ENCODE data around the gene FAM110A. TPM values are rescaled to one million over a fixed set of nuclear protein-coding genes. Genes with fewer than 3 reads are reported as not detected.
"Not testable (repeated sequence)": the region's sequence is repeated elsewhere in the genome, so short reads cannot be mapped to it uniquely, and the experiment has no call there.

Gene FAM110A
- total and polyA plus RNA-seq, 4 donors = 8.6 to 17.9 (median 12.7) TPM

- Histone ChIP-seq H3K9ac (ENCODE audit: insufficient read depth in 1 of 2, low read length in 2 of 2) (no peak overlapping the region), H3K27me3 (ENCODE audit: control insufficient read depth in 3 of 3, insufficient read depth in 3 of 3, low read length in 2 of 3) (no peaks in the 10 kb centered on the region), H3K36me3 (ENCODE audit: control insufficient read depth in 4 of 4, insufficient read depth in 4 of 4, low read length in 4 of 4) (no peaks in the 10 kb centered on the region), H3K9me3 (ENCODE audit: control insufficient read depth in 4 of 4, insufficient read depth in 3 of 4, low read length in 3 of 4) (peaks cover 0 to 13% (median 2%) of the 10 kb centered on the region in 4 donors), H3K27ac (ENCODE audit: low read depth in 1 of 2, low read length in 1 of 2) (no peak overlapping the region), H3K4me3 (no peak overlapping the region), H3K4me1 (ENCODE audit: control insufficient read depth in 5 of 5, insufficient read depth in 5 of 5, low read length in 5 of 5) (no peaks in the 10 kb centered on the region)
- no peak for TF ChIP-seq CTCF (IDR thresholded peaks at IDR 0.05; ENCODE audit: control extremely low read depth, extremely low read depth)
- WGBS, 2 donors = 95 to 97% methylated on average over 18 of the region's 18 CpGs
- DNase-seq (no peak), ATAC-seq (ENCODE audit: insufficient read depth, low FRiP score) (no peak)
Observed at GRCh38 chr20:792248-792647, 41.3 kb upstream of the FAM110A start.

GRCh38 chr20:796921-797320 lies 36.6 kb upstream of the FAM110A start:
- H3K36me3 ChIP-seq (ENCODE audit: control insufficient read depth in 4 of 4, insufficient read depth in 4 of 4, low read length in 4 of 4) = no peaks in the 10 kb centered on the region
- H3K4me1 ChIP-seq (ENCODE audit: control insufficient read depth in 5 of 5, insufficient read depth in 5 of 5, low read length in 5 of 5) = no peaks in the 10 kb centered on the region
- WGBS, 2 donors = 92% methylated on average over 3 of the region's 3 CpGs
- no peak overlapping the region for H3K9ac ChIP-seq (ENCODE audit: insufficient read depth in 1 of 2, low read length in 2 of 2)
- H3K4me3 ChIP-seq = no peak overlapping the region
- H3K27me3 ChIP-seq (ENCODE audit: control insufficient read depth in 3 of 3, insufficient read depth in 3 of 3, low read length in 2 of 3) = no peaks in the 10 kb centered on the region
- H3K9me3 ChIP-seq (ENCODE audit: control insufficient read depth in 4 of 4, insufficient read depth in 3 of 4, low read length in 3 of 4) = peaks cover 0 to 8% (median 2%) of the 10 kb centered on the region in 4 donors
- DNase-seq = no peak
- TF ChIP-seq CTCF (IDR thresholded peaks at IDR 0.05; ENCODE audit: control extremely low read depth, extremely low read depth) = no peak
- no peak overlapping the region for H3K27ac ChIP-seq (ENCODE audit: low read depth in 1 of 2, low read length in 1 of 2)
- no peak for ATAC-seq (ENCODE audit: insufficient read depth, low FRiP score)

GRCh38 chr20:798746-799145 lies 34.8 kb upstream of the FAM110A start:
- DNase-seq; H3K36me3 ChIP-seq (ENCODE audit: control insufficient read depth in 4 of 4, insufficient read depth in 4 of 4, low read length in 4 of 4); H3K9ac ChIP-seq (ENCODE audit: insufficient read depth in 1 of 2, low read length in 2 of 2); ATAC-seq (ENCODE audit: insufficient read depth, low FRiP score); H3K9me3 ChIP-seq (ENCODE audit: control insufficient read depth in 4 of 4, insufficient read depth in 3 of 4, low read length in 3 of 4); H3K4me1 ChIP-seq (ENCODE audit: control insufficient read depth in 5 of 5, insufficient read depth in 5 of 5, low read length in 5 of 5); H3K27ac ChIP-seq (ENCODE audit: low read depth in 1 of 2, low read length in 1 of 2); H3K27me3 ChIP-seq (ENCODE audit: control insufficient read depth in 3 of 3, insufficient read depth in 3 of 3, low read length in 2 of 3); H3K4me3 ChIP-seq: not testable (repeated sequence)
- WGBS, 2 donors = 67 to 75% methylated on average over 5 of the region's 5 CpGs

GRCh38 chr20:800026-800425 lies 33.5 kb upstream of the FAM110A start:
- not testable (repeated sequence) for H3K27me3 ChIP-seq (ENCODE audit: control insufficient read depth in 3 of 3, insufficient read depth in 3 of 3, low read length in 2 of 3); ATAC-seq (ENCODE audit: insufficient read depth, low FRiP score); H3K36me3 ChIP-seq (ENCODE audit: control insufficient read depth in 4 of 4, insufficient read depth in 4 of 4, low read length in 4 of 4); H3K4me3 ChIP-seq; H3K27ac ChIP-seq (ENCODE audit: low read depth in 1 of 2, low read length in 1 of 2); H3K4me1 ChIP-seq (ENCODE audit: control insufficient read depth in 5 of 5, insufficient read depth in 5 of 5, low read length in 5 of 5); H3K9ac ChIP-seq (ENCODE audit: insufficient read depth in 1 of 2, low read length in 2 of 2); DNase-seq; H3K9me3 ChIP-seq (ENCODE audit: control insufficient read depth in 4 of 4, insufficient read depth in 3 of 4, low read length in 3 of 4)
- 90 to 94% methylated on average over 7 of the region's 7 CpGs for WGBS, 2 donors

GRCh38 chr20:801678-802077 lies 31.8 kb upstream of the FAM110A start:
- TF ChIP-seq CTCF (IDR thresholded peaks at IDR 0.05; ENCODE audit: control extremely low read depth, extremely low read depth) = no peak
- H3K4me3 ChIP-seq = no peak overlapping the region
- no peak for ATAC-seq (ENCODE audit: insufficient read depth, low FRiP score)
- H3K27ac ChIP-seq (ENCODE audit: low read depth in 1 of 2, low read length in 1 of 2) = no peak overlapping the region
- H3K9me3 ChIP-seq (ENCODE audit: control insufficient read depth in 4 of 4, insufficient read depth in 3 of 4, low read length in 3 of 4) = peaks cover 0 to 3% (median under 1%) of the 10 kb centered on the region in 4 donors
- no peaks in the 10 kb centered on the region for H3K27me3 ChIP-seq (ENCODE audit: control insufficient read depth in 3 of 3, insufficient read depth in 3 of 3, low read length in 2 of 3)
- WGBS, 2 donors = 72 to 86% methylated on average over 3 of the region's 3 CpGs
- no peaks in the 10 kb centered on the region for H3K36me3 ChIP-seq (ENCODE audit: control insufficient read depth in 4 of 4, insufficient read depth in 4 of 4, low read length in 4 of 4)
- H3K4me1 ChIP-seq (ENCODE audit: control insufficient read depth in 5 of 5, insufficient read depth in 5 of 5, low read length in 5 of 5) = no peaks in the 10 kb centered on the region
- H3K9ac ChIP-seq (ENCODE audit: insufficient read depth in 1 of 2, low read length in 2 of 2) = no peak overlapping the region
- no peak for DNase-seq

Measured in lung (tissue), 12 donors.